ENCODE results near the gene IGFN1. TPM values are rescaled to one million over a fixed set of nuclear protein-coding genes. Genes with fewer than 3 reads are reported as not detected.

Gene IGFN1
- total and polyA plus RNA-seq, 2 of the 8 experiments (the other 6 are each of a cell fraction or from before 2014, with no cell fraction given), result not detected

DNA sequence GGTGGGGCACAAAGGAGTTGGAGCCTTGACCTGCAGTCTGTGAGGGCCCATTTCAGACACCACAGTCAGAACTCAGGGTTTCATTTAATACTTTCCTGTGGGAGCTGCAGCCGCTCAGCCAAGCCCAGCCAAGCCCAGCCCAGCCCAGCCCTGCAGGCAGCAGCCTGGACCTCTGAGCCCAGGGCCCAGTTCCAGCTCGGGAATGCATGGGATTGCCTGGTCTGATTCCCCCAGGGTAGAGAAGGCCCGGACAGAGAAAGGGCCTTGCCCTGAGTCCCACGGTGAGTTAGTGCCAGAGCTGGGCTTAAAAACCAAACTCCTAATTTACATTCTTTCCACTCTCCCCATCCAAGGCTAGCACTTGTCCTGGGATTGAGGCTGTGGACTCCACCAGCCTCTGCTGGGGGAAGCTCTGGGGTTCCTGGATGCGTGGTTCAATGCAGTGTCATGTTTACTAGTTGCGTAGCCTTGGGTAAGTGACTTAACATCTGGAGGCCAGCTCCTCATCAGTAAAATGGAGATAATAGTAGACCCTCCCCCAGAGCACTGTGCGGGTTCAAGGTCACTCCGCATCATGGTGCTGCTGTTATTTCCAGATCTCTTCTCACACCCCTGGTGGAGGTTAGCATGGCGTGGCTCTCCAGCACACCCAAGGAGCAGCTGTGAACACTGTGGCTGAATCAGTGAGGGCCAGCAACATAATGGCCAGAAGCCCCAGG, 63.4 kb downstream of the IGFN1 start:
- H3K9ac ChIP-seq (replicated peaks in 1 of 4; ENCODE audit: extremely low read depth in 1 of 4, low read depth in 3 of 4, low read length in 3 of 4), result no peak overlapping the region
- H4K8ac ChIP-seq (ENCODE audit: extremely low read depth, insufficient read depth, low read length), result peak overlapping the region; percentile 62; the same call in 1 of the 2 replicates
- peak overlapping the region; percentile 12 for H3K56ac ChIP-seq (replicated peaks; ENCODE audit: insufficient read length, low read depth, low read length)
- H3K4me2 ChIP-seq (ENCODE audit: insufficient read depth in 1 of 2, low read depth in 2 of 2, low read length in 2 of 2), result no peak overlapping the region
- H3K27ac ChIP-seq (ENCODE audit: low read depth, low read length), result no peak overlapping the region
- H4K20me1 ChIP-seq (replicated peaks in 1 of 2; ENCODE audit: control insufficient read depth in 1 of 2, insufficient read depth in 2 of 2, low read length in 2 of 2), result no peaks in the 10 kb centered on the region
- FAIRE-seq (no peak), DNase-seq (ENCODE audit: low read depth in 1 of 2, low spot score in 2 of 2) (no peak)
- peak; percentile 34 for TF ChIP-seq ASH2L (IDR thresholded peaks at IDR 0.05; ENCODE audit: low read length)
- no peak for TF ChIP-seq SUZ12 (IDR thresholded peaks at IDR 0.05; ENCODE audit: low read length)
- H2BK5ac ChIP-seq (ENCODE audit: low read depth, low read length), result no peak overlapping the region
- H2BK15ac ChIP-seq (ENCODE audit: low read length), result 0 out of 2 replicates have a peak overlapping the region, but pooled peaks have one; percentile 72
- no peak overlapping the region for H3K23ac ChIP-seq (ENCODE audit: insufficient read length)
- H3K4me3 ChIP-seq (ENCODE audit: extremely low read depth in 1 of 4, insufficient read depth in 2 of 4, low read depth in 3 of 4, low read length in 4 of 4), result no peak overlapping the region
- ChIA-PET POLR2A (ENCODE audit: partially characterized antibody) (interaction anchor here (0.6 to 1.0 kb wide), 6 partner anchors 29 to 139 kb away, joined by 3 to 5 read pairs (median 3); partner anchors contain the start of gene PKP1), CTCF (ENCODE audit: partially characterized antibody) (interaction anchor here (0.6 to 6.5 kb wide), 69 partner anchors 8 to 766 kb away, joined by 3 to 275 read pairs (median 5); partner anchors contain the start of gene PKP1)
- no peak overlapping the region for H3K14ac ChIP-seq (ENCODE audit: insufficient read length)
- H2BK20ac ChIP-seq (ENCODE audit: low read length), result no peak overlapping the region
- H3K18ac ChIP-seq (ENCODE audit: extremely low read depth, low read length), result no peak overlapping the region
- no peaks in the 10 kb centered on the region for H3K9me3 ChIP-seq (ENCODE audit: insufficient read depth in 2 of 2, low read depth in 1 of 2, low read length in 1 of 2)
- peak overlapping the region; percentile 55; the same call in 1 of the 2 replicates for H2BK12ac ChIP-seq (ENCODE audit: low read depth, low read length)
- WGBS, 2 experiments (ENCODE audit: extremely low coverage in 1 of 2, insufficient coverage in 1 of 2, insufficient read length in 1 of 2, insufficient replicate concordance in 2 of 2, low coverage in 1 of 2, low lambda C conversion rate in 2 of 2, missing lambda C conversion rate in 1 of 2), result 87% methylated on average over 8 of the region's 9 CpGs; no CpG with 5 or more reads in 1 of the 2 experiments
- H3K27me3 ChIP-seq (replicated peaks in 1 of 4; ENCODE audit: control insufficient read depth in 3 of 4, extremely low read depth in 1 of 4, insufficient read depth in 3 of 4, low read length in 3 of 4), result no peaks in the 10 kb centered on the region; a peak in 1 of 7 replicates
- no peaks in the 10 kb centered on the region for H3K79me1 ChIP-seq (ENCODE audit: low read depth, low read length)
- no peaks in the 10 kb centered on the region for H3K79me2 ChIP-seq (ENCODE audit: control insufficient read depth in 1 of 2, insufficient read depth in 2 of 2, low read length in 2 of 2)
- H4K91ac ChIP-seq (replicated peaks; ENCODE audit: insufficient read length, low read length), result peak overlapping the region; percentile 57
- peaks cover 24% of the 10 kb centered on the region; the same call in 1 of the 2 replicates for H3K23me2 ChIP-seq (ENCODE audit: low read depth, low read length)
- no peak overlapping the region for H3K4ac ChIP-seq (replicated peaks; ENCODE audit: insufficient read length, low read depth, low read length)
- no peak overlapping the region for H2BK120ac ChIP-seq (replicated peaks; ENCODE audit: low read depth, low read length)
- no peak overlapping the region for H2AK5ac ChIP-seq (ENCODE audit: low read depth, low read length)
- no peaks in the 10 kb centered on the region for H3K36me3 ChIP-seq (ENCODE audit: control insufficient read depth in 2 of 4, insufficient read depth in 4 of 4, low read length in 3 of 4)
- no peak overlapping the region for H4K5ac ChIP-seq (ENCODE audit: insufficient read length, low read depth, low read length)
- peaks cover 0 to 2% (median 0%) of the 10 kb centered on the region in 4 experiments; a peak in 1 of 7 replicates for H3K4me1 ChIP-seq (replicated peaks in 1 of 4; ENCODE audit: control insufficient read depth in 3 of 4, insufficient read depth in 4 of 4, low read length in 3 of 4)
- no peak overlapping the region; the same call in 1 of the 2 replicates for H2AFZ ChIP-seq (ENCODE audit: low read length)

Measured in H1 (cell line).